HG03159 (cell line): ENCODE measurements around the gene MCC.
"Not testable (repeated sequence)": the region's sequence is repeated elsewhere in the genome, so short reads cannot be mapped to it uniquely, and the experiment has no call there.

Experiments used
- ATAC-seq: cut with Tn5 transposase; IDR thresholded peaks from one replicate; pipeline ENCODE4 v1.9.1; 2021; ENCODE audit warnings: mild to moderate bottlenecking, moderate library complexity; ENCODE audit not compliant: unreplicated experiment

The MCC gene

DNA sequence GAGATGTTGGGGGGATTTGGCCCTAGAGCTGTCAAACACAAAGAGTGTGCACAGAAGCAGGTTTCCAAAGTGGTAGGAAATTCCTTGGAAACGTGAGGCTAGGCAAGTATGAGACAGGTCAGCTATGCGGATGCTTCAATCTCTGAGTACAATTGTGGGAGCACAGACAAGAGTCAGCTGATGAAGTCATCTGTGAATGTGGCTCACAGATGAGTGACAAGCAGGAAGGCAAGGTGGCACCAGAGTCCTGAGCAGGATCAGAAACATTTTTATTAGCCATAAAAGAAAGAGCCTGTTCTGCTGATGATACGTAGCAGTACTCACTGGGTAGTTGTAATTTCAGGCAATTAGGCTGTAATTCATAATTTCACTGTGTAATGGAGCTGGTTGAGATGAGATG, 394.7 kb downstream of the MCC start:
- ATAC-seq = no peak

DNA sequence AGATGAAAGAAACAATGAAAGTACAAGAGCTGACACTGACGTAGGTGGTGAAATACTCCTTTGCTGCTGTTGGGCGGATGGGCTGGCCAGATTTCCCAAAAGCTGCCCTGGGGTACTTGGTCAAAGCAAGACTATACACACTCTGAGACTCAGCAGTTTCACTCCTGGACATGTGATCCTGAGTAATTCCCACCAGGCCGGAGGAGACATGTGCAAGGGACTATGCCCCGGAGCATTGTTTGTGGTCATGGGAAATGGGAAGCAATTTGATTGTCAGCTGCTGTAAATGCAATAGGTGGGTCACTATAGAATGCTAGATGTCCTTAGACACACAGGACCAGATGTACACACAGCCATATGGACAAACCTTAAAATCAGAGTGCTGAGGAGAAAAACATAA, 395.6 kb downstream of the MCC start:
- ATAC-seq = no peak

DNA sequence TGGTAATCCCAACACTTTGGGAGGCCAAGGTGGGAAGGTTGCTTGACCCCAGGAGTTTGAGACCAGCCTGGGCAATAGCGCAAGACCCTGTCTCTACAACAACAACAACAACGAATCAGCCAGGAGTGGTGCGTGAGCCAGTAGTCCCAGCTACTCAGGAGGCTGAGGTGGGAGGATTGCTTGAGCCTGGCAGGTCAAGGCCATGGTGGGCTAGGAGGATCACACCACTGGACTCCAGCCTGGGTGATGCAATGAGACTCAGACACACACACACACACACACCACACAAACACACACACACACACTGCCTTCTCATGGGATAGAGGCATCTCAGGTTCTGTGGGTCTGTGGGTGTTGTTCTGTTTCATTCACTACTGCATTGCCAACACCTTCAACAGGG, 396.6 kb downstream of the MCC start:
- no peak for ATAC-seq

DNA sequence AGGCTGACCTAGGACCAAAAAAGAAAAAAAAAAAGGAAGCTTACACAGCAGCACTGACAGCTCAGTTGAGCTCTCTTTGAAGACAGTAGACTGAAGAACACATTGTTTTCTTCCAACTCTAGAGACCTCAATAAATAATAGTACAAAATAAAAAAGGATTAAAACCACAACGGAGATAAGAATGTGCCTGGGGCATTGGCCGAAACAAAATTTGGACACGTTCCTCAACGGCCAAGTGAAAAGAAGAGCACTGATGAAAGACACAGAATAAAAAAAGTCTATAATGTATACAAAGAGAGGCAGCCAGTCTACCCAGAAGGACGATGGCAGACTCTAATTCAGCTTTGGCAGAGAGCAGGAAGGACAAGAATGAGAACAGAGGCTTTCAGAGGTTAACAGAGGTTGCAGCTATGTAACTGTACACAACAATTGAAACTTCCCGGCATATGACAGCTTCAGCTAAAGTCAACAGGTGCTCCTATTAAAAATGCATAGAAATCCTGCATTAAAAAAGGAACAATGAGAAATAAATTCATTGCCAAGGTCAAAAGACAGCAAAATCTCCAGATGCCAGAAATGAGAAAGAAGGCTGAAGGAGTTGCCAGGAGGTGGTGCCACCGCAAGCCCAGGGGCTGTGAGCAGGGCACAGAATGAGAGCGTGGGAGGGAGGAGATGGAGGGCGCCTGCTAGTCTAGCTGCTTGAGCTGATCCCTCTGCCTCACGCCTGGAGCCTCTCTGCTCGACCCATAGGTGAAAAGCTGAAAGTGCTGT, 397.7 kb downstream of the MCC start:
- no peak for ATAC-seq

DNA sequence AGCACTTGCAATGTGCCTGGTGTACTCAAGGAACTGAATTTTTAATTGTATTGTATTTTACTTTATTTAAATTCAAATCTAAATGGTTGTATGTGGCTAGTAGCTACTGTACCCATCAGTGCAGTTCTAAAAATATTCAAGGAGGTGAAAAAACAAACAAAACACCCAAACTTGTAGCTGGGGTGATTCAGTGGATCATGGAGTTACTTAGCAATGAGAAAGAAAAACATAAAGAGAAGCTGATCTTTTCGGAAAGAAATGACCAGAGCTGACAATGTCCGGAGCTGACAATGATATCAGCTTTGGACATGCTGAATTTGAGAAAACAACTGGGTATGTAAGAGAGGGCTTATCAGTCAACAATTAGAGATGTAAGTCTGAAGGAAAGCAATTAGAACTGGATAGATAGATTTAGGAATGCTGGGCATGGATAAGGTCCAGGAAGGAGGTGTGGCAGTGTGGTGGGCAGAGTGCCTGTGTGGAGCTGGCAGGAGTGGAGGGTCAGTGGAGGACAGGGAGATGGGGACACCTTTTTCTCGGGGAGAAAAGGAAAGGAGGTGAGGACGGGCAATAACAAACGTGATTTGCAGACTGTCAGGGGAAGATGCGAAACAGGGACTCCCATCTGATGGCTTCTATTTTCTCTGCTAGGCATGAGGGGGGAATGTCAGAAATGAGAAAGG, 398.5 kb downstream of the MCC start:
- ATAC-seq = no peak

DNA sequence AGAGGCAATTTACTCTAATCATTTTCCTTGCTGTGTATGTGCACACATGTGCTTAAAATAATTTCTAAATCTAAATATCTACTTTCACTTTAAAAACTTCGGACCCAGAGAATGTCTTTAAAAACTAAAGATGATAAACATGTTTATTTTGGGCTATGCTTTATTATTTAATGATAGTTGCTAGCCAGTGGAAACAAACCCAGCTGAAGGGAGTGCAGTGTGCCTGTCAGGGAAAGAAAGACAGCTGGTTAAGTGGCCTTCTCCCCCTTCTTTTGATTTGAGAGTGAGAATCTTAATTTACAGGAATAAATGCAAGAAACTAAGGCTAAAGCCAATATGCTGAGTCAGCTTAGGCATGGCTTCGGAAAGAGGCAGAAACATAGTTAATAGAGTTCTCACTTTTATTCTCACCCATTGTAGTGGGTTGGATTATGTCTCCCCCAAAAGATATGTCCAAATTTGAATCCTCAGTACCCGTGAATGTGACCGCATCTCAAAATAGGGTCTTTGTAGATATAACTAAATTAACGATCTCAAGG, 400.2 kb downstream of the MCC start:
- no peak for ATAC-seq

DNA sequence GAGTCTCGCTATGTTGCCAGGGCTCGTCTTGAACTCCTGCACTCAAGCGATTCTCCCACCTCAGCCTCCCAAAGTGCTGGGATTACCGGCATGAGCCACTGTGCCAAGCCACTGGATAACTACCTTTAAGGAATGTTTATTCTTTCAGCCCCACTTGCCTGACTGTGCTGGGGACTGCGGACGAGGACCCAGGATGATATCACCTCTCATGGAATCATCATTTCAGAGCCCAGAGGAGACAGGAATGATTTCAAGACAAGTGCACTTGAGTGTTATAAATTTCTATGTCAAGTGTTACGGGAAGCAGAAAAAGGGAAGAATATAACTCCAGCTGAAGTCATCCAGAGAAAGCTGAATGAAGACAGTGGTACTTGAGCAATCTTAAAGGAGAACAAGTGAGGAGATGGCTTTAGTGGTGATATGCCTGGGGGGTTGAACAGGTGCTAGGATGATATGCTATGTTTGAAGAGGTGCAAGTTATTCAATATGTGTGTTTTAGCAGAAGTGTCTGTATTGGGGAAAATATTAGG, 402.3 kb downstream of the MCC start:
- no peak for ATAC-seq

DNA sequence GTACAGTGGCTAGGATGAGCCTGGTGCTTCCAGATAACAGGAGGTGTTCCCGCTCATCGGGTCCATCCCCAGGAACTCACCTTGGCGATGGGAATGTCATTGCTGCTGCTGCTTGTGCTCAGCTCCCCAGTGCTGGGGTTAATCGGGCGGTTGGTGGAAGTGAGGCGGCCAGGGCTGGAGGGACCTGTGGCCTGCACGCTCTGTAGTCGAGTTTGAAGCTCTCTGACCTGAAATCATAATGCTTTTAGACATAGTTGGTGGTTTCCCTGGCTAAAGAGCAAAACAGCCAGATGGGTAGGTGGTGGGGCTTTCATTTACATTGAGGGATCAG, 403.2 kb downstream of the MCC start:
- no peak for ATAC-seq

DNA sequence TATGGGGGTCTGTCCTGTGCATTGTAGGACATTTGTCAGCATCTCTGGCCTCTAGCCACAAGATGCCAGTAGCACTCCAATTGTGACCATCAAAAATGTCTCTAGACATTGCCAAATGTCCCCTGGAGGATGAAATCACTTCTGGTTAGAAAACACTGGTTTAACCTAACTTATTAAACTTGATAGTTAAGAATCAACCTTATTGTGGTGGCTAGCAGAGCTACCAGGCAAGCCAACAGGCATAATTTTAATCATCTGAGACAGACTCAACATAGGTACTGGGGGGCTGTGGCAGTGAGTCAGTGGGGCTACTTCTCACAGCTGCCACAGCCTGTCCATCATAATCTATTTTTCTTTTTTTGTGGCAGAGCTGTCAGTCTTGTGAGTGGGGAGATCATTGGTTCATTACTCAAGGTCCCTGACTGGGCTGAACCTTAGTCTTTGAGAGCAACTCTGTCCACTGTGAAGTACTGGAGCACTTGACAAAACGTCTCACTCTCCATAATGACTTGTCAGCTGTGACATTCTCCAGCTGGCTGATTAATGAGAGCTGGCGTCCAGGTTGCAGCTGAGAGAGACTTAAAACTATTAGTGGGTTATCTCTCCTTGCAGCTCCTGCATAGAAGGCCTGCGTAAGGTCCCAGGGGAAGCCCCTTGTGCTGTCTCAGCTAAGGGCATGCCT, 403.7 kb downstream of the MCC start:
- no peak for ATAC-seq

DNA sequence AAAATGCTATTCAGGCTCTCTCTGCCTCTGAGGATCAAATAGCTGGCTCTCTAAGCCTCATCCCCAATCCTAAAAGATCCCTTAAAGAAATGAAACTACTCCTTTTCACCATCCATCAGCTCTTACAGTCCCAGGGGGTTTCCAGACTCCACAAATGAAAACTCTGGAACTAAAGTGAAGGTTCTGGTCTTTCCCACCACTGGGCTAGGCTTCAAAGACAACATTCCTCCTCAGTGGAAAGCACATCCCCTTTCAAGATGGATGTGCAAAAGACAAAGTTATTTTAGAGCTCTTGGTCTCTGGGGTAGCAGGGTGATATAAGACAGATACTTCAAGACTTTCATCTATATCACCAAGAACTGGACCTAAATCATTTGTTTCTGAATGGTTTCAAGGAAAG, 404.8 kb downstream of the MCC start:
- ATAC-seq = no peak

DNA sequence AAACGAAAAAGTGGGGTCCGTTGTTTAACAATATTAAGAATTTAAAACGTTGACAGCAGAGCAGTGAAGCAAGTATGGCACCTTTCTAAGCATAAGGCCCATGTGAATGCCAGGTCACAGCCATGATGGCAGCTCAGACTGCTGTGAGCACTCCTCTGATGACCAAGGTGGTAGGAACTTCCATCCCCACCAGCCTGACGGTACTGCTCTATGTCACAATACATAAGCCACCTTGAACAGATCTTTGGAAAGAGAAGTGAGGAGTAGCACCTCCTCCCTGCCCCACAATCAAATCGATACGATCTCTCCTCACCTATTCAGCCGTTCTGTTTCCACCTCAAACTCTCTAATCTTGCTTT, 405.7 kb downstream of the MCC start:
- ATAC-seq = no peak

DNA sequence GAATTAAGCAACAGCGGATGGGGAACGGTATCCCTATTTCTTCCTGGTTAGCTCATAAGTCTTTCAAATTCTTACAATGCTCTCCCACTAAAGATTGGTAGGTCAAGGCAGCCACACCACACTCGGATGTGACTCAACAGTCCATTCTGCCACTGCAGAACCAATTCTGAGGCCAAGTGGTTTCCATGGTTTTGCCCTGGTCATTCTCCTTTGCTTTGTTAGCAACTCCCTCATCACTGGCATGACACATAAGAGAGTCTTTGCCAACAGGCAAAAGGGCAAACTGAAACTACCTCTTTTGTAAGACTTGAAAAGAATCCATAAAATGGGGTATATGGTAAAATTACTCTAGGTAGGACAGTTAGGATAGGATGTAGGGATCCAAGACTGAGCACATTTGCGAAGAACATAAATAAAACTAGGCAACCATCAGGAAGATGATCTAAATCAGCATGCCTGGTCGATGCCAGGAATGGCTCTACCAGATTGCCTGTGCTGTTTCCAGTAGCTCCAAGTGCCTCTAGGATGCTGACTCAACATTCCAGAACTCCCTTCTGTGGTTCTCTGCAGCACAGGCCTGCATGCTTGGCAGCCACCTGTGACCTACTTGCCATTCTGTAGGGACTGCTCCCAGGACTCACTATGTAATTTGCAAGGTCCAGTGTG, 406.2 kb downstream of the MCC start:
- ATAC-seq = no peak

DNA sequence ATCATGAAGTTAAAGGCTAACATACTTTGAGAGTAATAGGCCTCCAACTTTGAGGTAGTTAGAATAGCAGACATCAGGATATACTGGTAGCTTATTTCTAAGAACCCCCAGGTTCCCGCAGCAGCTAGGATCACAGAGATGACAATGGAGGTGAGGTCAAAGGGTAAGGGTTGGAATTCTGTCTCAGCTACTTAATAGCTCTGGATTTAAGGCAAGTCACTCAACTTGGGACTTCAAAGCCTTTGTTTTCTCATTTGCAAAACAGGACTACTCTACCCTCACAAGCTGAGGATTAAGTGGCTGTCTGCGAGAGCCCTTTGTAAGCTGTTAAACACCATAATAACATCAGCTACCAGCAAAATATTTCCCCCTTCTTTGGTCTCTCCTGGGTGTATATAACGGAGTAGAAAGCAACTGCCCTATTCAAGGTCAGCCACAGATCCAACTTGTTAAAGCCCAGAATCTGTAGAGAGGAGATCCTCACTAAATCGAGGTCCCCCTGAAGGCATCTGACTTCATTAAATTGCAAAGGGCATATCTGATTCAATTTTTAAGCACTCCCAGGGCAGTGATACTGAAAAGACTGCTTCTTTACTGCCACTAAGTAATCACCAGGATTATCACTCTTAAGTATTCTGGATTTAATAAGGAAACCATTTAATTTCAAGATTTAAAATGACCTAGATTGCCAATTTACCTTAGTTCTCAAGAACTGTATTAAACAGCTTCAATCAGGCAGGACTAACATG, 407.0 kb downstream of the MCC start:
- ATAC-seq = no peak

DNA sequence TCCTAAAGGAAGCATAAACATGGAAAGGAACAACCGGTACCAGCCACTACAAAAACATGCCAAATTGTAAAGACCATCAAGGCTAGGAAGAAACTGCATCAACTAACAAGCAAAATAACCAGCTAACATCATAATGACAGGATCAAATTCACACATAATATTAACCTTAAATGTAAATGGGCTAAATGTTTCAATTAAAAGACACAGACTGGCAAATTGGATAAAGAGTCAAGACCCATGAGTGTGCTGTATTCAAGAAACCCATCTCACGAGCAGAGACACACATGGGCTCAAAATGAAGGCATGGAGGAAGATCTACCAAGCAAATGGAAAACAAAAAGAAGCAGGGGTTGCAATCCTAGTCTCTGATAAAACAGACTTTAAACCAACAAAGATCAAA, 411.6 kb downstream of the MCC start:
- ATAC-seq = not testable (repeated sequence)

DNA sequence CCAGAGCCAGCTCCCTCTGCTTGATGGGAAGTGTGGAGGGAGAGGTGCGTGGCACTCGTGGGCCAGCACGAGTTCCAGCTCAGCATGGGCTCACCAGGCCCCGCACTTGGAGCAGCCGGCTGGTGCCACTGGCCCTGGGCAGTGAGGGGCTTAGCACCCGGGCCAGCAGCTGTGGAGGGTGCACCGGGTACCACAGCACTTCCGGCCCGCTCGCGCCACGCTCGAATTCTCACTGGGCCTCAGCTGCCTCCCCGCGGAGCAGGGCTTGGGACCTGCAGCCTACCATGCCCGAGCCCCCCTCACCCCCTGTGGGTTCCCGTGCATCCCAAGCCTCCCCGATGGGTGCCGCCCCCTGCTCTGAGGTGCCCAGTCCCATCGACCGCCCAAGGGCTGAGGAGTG, 413.2 kb downstream of the MCC start:
- no peak for ATAC-seq

DNA sequence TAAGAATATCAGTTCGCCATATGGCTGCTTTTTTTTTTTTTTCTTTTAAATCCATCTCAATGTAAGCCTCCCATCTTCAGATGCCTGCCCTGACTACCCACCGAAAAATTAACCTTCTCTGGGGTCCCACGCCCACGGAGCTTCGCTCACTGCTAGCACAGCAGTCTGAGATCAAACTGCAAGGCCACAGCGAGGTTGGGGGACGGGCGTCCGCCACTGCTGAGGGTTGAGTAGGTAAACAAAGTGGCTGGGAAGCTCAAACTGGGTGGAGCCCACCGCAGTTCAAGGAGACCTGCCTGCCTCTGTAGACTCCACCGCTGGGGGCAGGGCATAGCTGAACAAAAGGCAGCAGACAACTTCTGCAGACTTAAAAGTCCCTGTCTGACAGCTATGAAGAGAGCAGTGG, 414.6 kb downstream of the MCC start:
- ATAC-seq = not testable (repeated sequence)

DNA sequence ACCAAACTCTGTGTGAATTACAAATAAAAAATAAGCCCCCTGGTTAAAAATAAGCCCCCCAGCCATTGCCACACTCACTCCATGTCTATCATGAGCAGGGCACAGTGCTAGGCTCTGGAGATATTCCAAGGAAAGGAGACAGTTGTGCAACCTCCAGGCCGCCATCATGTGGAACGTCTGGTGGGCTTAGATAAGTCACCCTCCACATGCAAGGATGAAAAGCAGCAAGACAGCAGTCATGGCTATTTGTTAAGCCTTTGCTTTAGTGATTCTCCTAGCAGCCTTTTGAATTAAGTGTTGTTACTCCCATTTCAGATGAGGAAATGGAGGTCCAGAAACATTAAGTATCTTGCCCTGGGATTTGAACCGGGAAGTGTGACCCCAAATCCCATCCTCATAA, 416.9 kb downstream of the MCC start:
- ATAC-seq = no peak

DNA sequence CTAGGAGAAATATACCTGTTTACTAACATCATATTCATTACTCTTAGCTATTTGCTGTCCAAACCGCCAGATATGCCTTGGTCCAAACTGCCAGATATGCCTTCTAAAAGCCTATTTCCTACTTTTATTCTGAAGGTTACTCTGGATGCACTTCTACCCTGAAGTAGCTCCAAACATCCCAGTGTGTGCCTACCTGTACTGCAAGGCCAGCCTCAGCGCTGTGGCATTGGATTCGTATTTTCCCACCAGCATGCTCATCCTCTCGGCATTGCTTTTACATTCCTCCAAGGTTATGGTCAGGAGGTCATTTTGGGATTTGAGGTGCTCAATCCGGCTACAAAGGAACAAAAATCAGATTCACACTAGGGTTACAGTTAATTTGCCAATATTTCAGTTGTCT, 417.4 kb downstream of the MCC start:
- ATAC-seq = no peak

DNA sequence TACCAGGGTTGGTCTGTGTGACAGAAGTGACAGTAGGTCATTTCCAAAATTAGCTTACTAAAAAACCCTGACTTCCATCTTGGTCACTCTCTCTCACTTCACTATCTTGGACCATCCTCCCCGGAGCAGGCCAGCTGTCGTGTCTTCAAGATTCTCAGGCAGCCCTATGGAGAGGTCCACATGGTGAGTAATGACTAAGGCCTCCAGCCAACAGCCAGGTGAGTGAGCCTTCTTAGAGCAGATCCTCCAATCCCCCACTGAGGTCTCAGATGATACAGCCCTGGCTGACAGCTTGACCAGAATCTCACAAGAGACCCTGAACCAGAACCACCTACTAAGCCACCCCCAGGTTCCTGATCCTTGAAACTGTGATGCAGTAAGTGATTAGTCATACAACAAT, 419.7 kb downstream of the MCC start:
- ATAC-seq = no peak

DNA sequence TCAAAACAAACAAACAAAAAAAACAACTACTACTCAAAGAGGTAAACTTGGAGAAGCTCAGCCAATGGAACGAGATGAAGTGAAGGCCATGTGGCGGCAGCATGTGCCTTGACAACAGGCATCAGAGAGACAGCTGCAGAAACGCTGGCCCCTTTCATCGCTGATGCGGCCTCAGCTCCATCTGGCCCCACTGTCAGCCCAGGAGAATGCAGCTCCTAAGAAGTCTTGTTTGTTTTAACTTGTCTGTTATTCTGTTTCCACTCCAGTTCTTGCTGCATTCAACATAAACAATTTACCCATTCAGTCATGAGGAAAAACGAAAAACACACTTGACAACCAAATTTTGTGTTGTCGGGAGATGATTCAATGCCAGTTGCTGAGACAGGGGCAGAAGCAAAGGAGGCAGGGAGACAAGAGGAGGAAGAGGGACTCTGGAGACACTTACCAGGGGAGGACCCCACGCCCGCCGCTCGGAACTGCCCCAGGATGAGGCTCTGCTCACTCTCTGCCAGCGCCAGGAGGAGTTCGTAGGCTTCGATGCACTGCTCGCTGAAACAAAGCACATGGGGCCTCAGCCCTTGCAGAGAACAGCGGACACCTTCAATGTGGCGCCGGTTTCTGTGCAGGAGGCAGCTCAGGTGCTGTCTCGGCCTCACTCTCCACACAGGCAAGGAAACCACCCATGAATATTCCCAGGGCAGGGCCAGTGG, 420.5 kb downstream of the MCC start:
- no peak for ATAC-seq
